Measurements from ENCODE around the gene APBA2.

APBA2 gene

GRCh38 chr15:29094711-29095110, 208.9 kb downstream of the APBA2 start:
- Histone ChIP-seq H3K4me2 (ENCODE audit: low read length) (no peak overlapping the region), H3K9ac (ENCODE audit: low read length) (no peak overlapping the region), H3K27me3 (ENCODE audit: low read depth, low read length) (no peaks in the 10 kb centered on the region), H3K9me3 (ENCODE audit: insufficient read depth, low read length) (no peaks in the 10 kb centered on the region), H3K4me3 (ENCODE audit: low read length) (no peak overlapping the region), H3K79me2 (ENCODE audit: low read length) (no peaks in the 10 kb centered on the region), H4K20me1 (ENCODE audit: insufficient read depth, low read length) (no peaks in the 10 kb centered on the region), H3K4me1 (ENCODE audit: low read length) (peaks cover 14% of the 10 kb centered on the region), H2AFZ (ENCODE audit: low read depth, low read length) (no peak overlapping the region), H3K27ac (ENCODE audit: low read length) (no peak overlapping the region), H3K36me3 (replicated peaks; ENCODE audit: low read depth, low read length) (no peaks in the 10 kb centered on the region)
- TF ChIP-seq CTCF (IDR thresholded peaks at IDR 0.05; ENCODE audit: low read depth, low read length): no peak
- no peak for TF ChIP-seq EZH2phosphoT487 (IDR thresholded peaks at IDR 0.05; ENCODE audit: low read depth)

- Histone ChIP-seq H3K4me1 (ENCODE audit: low read length) (peaks cover 6% of the 10 kb centered on the region), H3K4me3 (ENCODE audit: low read length) (no peak overlapping the region), H3K9ac (ENCODE audit: low read length) (no peak overlapping the region), H2AFZ (ENCODE audit: low read depth, low read length) (no peak overlapping the region), H3K27ac (ENCODE audit: low read length) (no peak overlapping the region), H3K27me3 (ENCODE audit: low read depth, low read length) (no peaks in the 10 kb centered on the region), H3K9me3 (ENCODE audit: insufficient read depth, low read length) (no peaks in the 10 kb centered on the region), H3K79me2 (ENCODE audit: low read length) (no peaks in the 10 kb centered on the region), H4K20me1 (ENCODE audit: insufficient read depth, low read length) (no peaks in the 10 kb centered on the region), H3K4me2 (ENCODE audit: low read length) (no peak overlapping the region), H3K36me3 (replicated peaks; ENCODE audit: low read depth, low read length) (no peaks in the 10 kb centered on the region)
- TF ChIP-seq CTCF (IDR thresholded peaks at IDR 0.05; ENCODE audit: low read depth, low read length): no peak
Observed at GRCh38 chr15:29095746-29096145, 210.0 kb downstream of the APBA2 start.

- no peak overlapping the region for H2AFZ ChIP-seq (ENCODE audit: low read depth, low read length)
- H3K36me3 ChIP-seq (replicated peaks; ENCODE audit: low read depth, low read length): no peaks in the 10 kb centered on the region
Observed at GRCh38 chr15:29097168-29097567, 211.4 kb downstream of the APBA2 start.

GRCh38 chr15:29097971-29098370, 212.2 kb downstream of the APBA2 start:
- Histone ChIP-seq H3K36me3 (replicated peaks; ENCODE audit: low read depth, low read length) (no peaks in the 10 kb centered on the region), H3K4me1 (ENCODE audit: low read length) (peaks cover 3% of the 10 kb centered on the region), H3K4me3 (ENCODE audit: low read length) (no peak overlapping the region), H4K20me1 (ENCODE audit: insufficient read depth, low read length) (no peaks in the 10 kb centered on the region), H3K9ac (ENCODE audit: low read length) (no peak overlapping the region), H2AFZ (ENCODE audit: low read depth, low read length) (no peak overlapping the region), H3K79me2 (ENCODE audit: low read length) (no peaks in the 10 kb centered on the region), H3K4me2 (ENCODE audit: low read length) (no peak overlapping the region), H3K27me3 (ENCODE audit: low read depth, low read length) (no peaks in the 10 kb centered on the region), H3K9me3 (ENCODE audit: insufficient read depth, low read length) (no peaks in the 10 kb centered on the region), H3K27ac (ENCODE audit: low read length) (no peak overlapping the region)
- TF ChIP-seq EZH2phosphoT487 (IDR thresholded peaks at IDR 0.05; ENCODE audit: low read depth) (no peak), CTCF (IDR thresholded peaks at IDR 0.05; ENCODE audit: low read depth, low read length) (no peak)

More at GRCh38 chr15:29097168-29097567, 211.4 kb downstream of the APBA2 start:
- peaks cover 3% of the 10 kb centered on the region for H3K4me1 ChIP-seq (ENCODE audit: low read length)
- no peak overlapping the region for H3K9ac ChIP-seq (ENCODE audit: low read length)
- H3K4me2 ChIP-seq (ENCODE audit: low read length): no peak overlapping the region
- H3K27ac ChIP-seq (ENCODE audit: low read length): no peak overlapping the region
- H4K20me1 ChIP-seq (ENCODE audit: insufficient read depth, low read length): no peaks in the 10 kb centered on the region
- H3K9me3 ChIP-seq (ENCODE audit: insufficient read depth, low read length): no peaks in the 10 kb centered on the region
- no peaks in the 10 kb centered on the region for H3K79me2 ChIP-seq (ENCODE audit: low read length)
- no peaks in the 10 kb centered on the region for H3K27me3 ChIP-seq (ENCODE audit: low read depth, low read length)
- TF ChIP-seq EZH2phosphoT487 (IDR thresholded peaks at IDR 0.05; ENCODE audit: low read depth) (no peak), CTCF (IDR thresholded peaks at IDR 0.05; ENCODE audit: low read depth, low read length) (no peak)
- H3K4me3 ChIP-seq (ENCODE audit: low read length): no peak overlapping the region
